A549 (cell line): ENCODE measurements around the gene STARD9. TPM values are rescaled to one million over a fixed set of nuclear protein-coding genes. Genes with fewer than 3 reads are reported as not detected.
"Not testable (repeated sequence)": the region's sequence is repeated elsewhere in the genome, so short reads cannot be mapped to it uniquely, and the experiment has no call there.

Experiments used
- ATAC-seq, 2 experiments: fragments of 200-7000 bp in 1 of 2; fragments of >200 bp in 1 of 2; cut with Nextera tagmentation in 1 of 2; cut with Tn5 transposase in 1 of 2; 3 replicates each; pipeline versions ENCODE4 v1.8.0 to v1.9.1; 2018 to 2020; ENCODE audit warnings: mild to moderate bottlenecking in 1 of 2, moderate library complexity in 1 of 2
- CTCF ChIA-PET: fragments of 300-600 bp; sonication (Branson Sonifier 250); formaldehyde crosslinking; extraction: SDS; loops from one replicate; lab custom pipeline; 2021; ENCODE audit warnings: antibody characterized with exemption, inconsistent platforms; lab: Yijun Ruan, JAX
- POLR2A ChIA-PET: fragments of 350-600 bp; formaldehyde crosslinking; extraction: SDS; loops from one replicate; lab custom pipeline; 2021; ENCODE audit warnings: antibody characterized with exemption, inconsistent platforms; lab: Yijun Ruan, JAX
- DNase-seq, 2 experiments: peaks; one replicate each; pipeline versions ENCODE4 v3.0.0 to v3.0.0-alpha.2; 2011 to 2016; ENCODE audit warnings: low read depth in 1 of 2, low spot score in 1 of 2
- FAIRE-seq: peaks from 2 replicates; lab custom pipeline; 2011; peaks lifted over from hg19 to GRCh38; lab: Jason Lieb, UNC
- H3K27ac ChIP-seq, 2 experiments: fragments of >200 bp; sonication (Bioruptor Twin); formaldehyde crosslinking; 3 replicates each; pipeline ENCODE4 v1.5.1; 2016 to 2017
- H3K4me1 ChIP-seq: fragments of >200 bp; sonication (Bioruptor Twin); formaldehyde crosslinking; 3 replicates; pipeline ENCODE4 v1.6.1; 2016
- H3K4me2 ChIP-seq: fragments of >200 bp; sonication (Bioruptor Twin); formaldehyde crosslinking; 3 replicates; pipeline ENCODE4 v1.6.1; 2016
- H3K4me3 ChIP-seq: fragments of >200 bp; sonication (Bioruptor Twin); formaldehyde crosslinking; 3 replicates; pipeline ENCODE4 v1.5.1; 2016
- H3K9me3 ChIP-seq: fragments of >200 bp; sonication (Bioruptor Twin); formaldehyde crosslinking; 3 replicates; pipeline ENCODE4 v1.6.1; 2016
- ATOH8 ChIP-seq: fragments of 250-450 bp; sonication (Bioruptor Pico); IDR thresholded peaks from 2 replicates; pipeline ENCODE4 v1.5.0; 2020; ENCODE audit warnings: low read depth, mild to moderate bottlenecking, moderate library complexity
- BHLHE40 ChIP-seq: IDR thresholded peaks from 2 replicates; pipeline ENCODE4 v1.6.1; 2012; ENCODE audit warnings: low read depth, low read length, inconsistent platforms
- CBX2 ChIP-seq: fragments of 200-600 bp; sonication (generic); IDR thresholded peaks from 2 replicates; pipeline ENCODE4 v1.6.1; 2016; ENCODE audit warnings: low read depth, mild to moderate bottlenecking, borderline replicate concordance
- CHD2 ChIP-seq: fragments of 150-350 bp; IDR thresholded peaks from 2 replicates; pipeline ENCODE4 v1.6.1; 2014; ENCODE audit warnings: low read length; ENCODE audit not compliant: partially characterized antibody
- E2F6 ChIP-seq: IDR thresholded peaks from 2 replicates; pipeline ENCODE4 v1.6.1; 2012; ENCODE audit warnings: low read depth, borderline replicate concordance
- EHMT2 ChIP-seq: fragments of 200-600 bp; sonication (generic); IDR thresholded peaks from 2 replicates; pipeline ENCODE4 v1.6.1; 2016; ENCODE audit warnings: antibody characterized with exemption, low read depth, mild to moderate bottlenecking, moderate library complexity
- ESRRA ChIP-seq: fragments of 150-350 bp; IDR thresholded peaks from 2 replicates; pipeline ENCODE4 v1.6.1; 2014; ENCODE audit warnings: mild to moderate bottlenecking, low read length, borderline replicate concordance
- FOSL2 ChIP-seq, 2 experiments: fragments of 450-650 bp in 1 of 2; fragments of >200 bp in 1 of 2; sonication (Bioruptor Twin) in 1 of 2; formaldehyde crosslinking; IDR thresholded peaks; 2 replicates each; pipeline versions ENCODE4 v1.5.0 to v1.6.1; 2016 to 2020; ENCODE audit warnings: mild to moderate bottlenecking in 1 of 2, moderate library complexity in 1 of 2
- GATA3 ChIP-seq: IDR thresholded peaks from 2 replicates; pipeline ENCODE4 v1.6.1; 2012; ENCODE audit warnings: borderline replicate concordance
- HES2 ChIP-seq: fragments of >200 bp; sonication (Bioruptor Twin); formaldehyde crosslinking; IDR thresholded peaks from 2 replicates; pipeline ENCODE4 v1.6.1; 2016
- HOXB5 ChIP-seq: fragments of 250-450 bp; sonication (Bioruptor Pico); IDR thresholded peaks from 2 replicates; pipeline ENCODE4 v1.5.0; 2020; ENCODE audit warnings: mild to moderate bottlenecking, moderate library complexity
- JUNB ChIP-seq: fragments of >200 bp; sonication (Bioruptor Twin); formaldehyde crosslinking; IDR thresholded peaks from 2 replicates; pipeline ENCODE4 v1.6.1; 2016
- MAFK ChIP-seq: fragments of 450-650 bp; IDR thresholded peaks from 2 replicates; pipeline ENCODE4 v1.6.1; 2014; ENCODE audit not compliant: partially characterized antibody
- MAX ChIP-seq: IDR thresholded peaks from 2 replicates; pipeline ENCODE4 v1.6.1; 2012
- NR3C1 ChIP-seq: fragments of >200 bp; sonication (Bioruptor Twin); formaldehyde crosslinking; IDR thresholded peaks from 3 replicates; pipeline ENCODE4 v1.6.1; 2017
- POLR2A ChIP-seq: IDR thresholded peaks from 2 replicates; pipeline ENCODE4 v1.6.1; 2012; ENCODE audit warnings: mild to moderate bottlenecking, low read length
- RARB ChIP-seq: fragments of 250-450 bp; sonication (Bioruptor Pico); IDR thresholded peaks from 2 replicates; pipeline ENCODE4 v1.8.0; 2021; ENCODE audit warnings: mild to moderate bottlenecking, moderate library complexity
- RFX5 ChIP-seq: fragments of 450-650 bp; IDR thresholded peaks from 2 replicates; pipeline ENCODE4 v1.7.1; 2014; ENCODE audit warnings: antibody characterized with exemption, mild to moderate bottlenecking, moderate library complexity
- RNF2 ChIP-seq: fragments of 200-600 bp; sonication (generic); IDR thresholded peaks from 2 replicates; pipeline ENCODE4 v1.6.1; 2016; ENCODE audit warnings: low read depth, mild to moderate bottlenecking, antibody characterized with exemption, moderate library complexity, borderline replicate concordance
- SMC3 ChIP-seq: fragments of >200 bp; sonication (Bioruptor Twin); formaldehyde crosslinking; IDR thresholded peaks from 3 replicates; pipeline ENCODE4 v1.6.1; 2018; ENCODE audit warnings: inconsistent platforms
- USF2 ChIP-seq: fragments of 450-650 bp; IDR thresholded peaks from 2 replicates; pipeline ENCODE4 v1.6.1; 2014; ENCODE audit warnings: antibody characterized with exemption
- ZNF302 ChIP-seq: fragments of 250-450 bp; sonication (Bioruptor Pico); IDR thresholded peaks from 2 replicates; pipeline ENCODE4 v1.9.0; 2021; ENCODE audit warnings: inconsistent platforms, mild to moderate bottlenecking, moderate library complexity
- WGBS: methylation state at CpG from one replicate; pipeline ENCODE4 v1.1.6; 2017; ENCODE audit errors: missing lambda C conversion rate; 5-methylcytosine and 5-hydroxymethylcytosine counted together
- polyA plus RNA-seq, 4 experiments: library from polyadenylated mRNA; depleted of rRNA in 3 of 4; stranded (reverse); fragments of >200 nt; fragmentation: RNase III in 1 of 4; extraction: RNeasy Plus Mini Kit Qiagen cat#74134 plus additional on column Dnase treatment in 1 of 4; gene quantifications; 2 replicates in 3 of 4; 3 replicates in 1 of 4; pipeline ENCODE4 v1.2.3, GENCODE V29; 2011 to 2017

The STARD9 gene
- polyA plus RNA-seq, 2 of the 4 experiments (the other 2 are of a cell fraction): 1.2 TPM

GRCh38 chr15:42594095-42594494, 18.7 kb downstream of the STARD9 start:
- Histone ChIP-seq H3K27ac (no peak overlapping the region), H3K9me3 (no peaks in the 10 kb centered on the region), H3K4me3 (no peak overlapping the region), H3K4me2 (no peak overlapping the region), H3K4me1 (peaks cover 5% of the 10 kb centered on the region; the same call in 2 of the 3 replicates)
- ChIA-PET POLR2A (no interaction called here), CTCF (no interaction called here)
- TF ChIP-seq RARB (CRISPR knock-in tag): no peak
- TF ChIP-seq CBX2: no peak
- no peak for TF ChIP-seq ZNF302
- TF ChIP-seq RFX5: no peak
- TF ChIP-seq POLR2A: no peak
- no peak for TF ChIP-seq NR3C1
- TF ChIP-seq ATOH8 (CRISPR knock-in tag): no peak
- TF ChIP-seq FOSL2 (IDR thresholded peaks at IDR 0.05): no peak
- no peak for TF ChIP-seq FOSL2 (CRISPR knock-in tag; IDR thresholded peaks at IDR 0.05)
- TF ChIP-seq ESRRA: no peak
- no peak for TF ChIP-seq RNF2
- no peak for TF ChIP-seq USF2
- TF ChIP-seq BHLHE40: no peak
- no peak for TF ChIP-seq MAX
- no peak for TF ChIP-seq JUNB
- FAIRE-seq (no peak), ATAC-seq (no peak), DNase-seq (no peak)
- WGBS: 94% methylated on average over 5 of the region's 5 CpGs

GRCh38 chr15:42595626-42596240, 20.3 kb downstream of the STARD9 start:
- no peak overlapping the region for H3K4me2 ChIP-seq
- H3K4me3 ChIP-seq: no peak overlapping the region
- FAIRE-seq (no peak), DNase-seq (no peak), ATAC-seq (no peak)
- 76% methylated on average over 4 of the region's 4 CpGs for WGBS
- POLR2A ChIA-PET: no interaction called here
- H3K4me1 ChIP-seq: peaks cover 5% of the 10 kb centered on the region; the same call in 2 of the 3 replicates
- H3K9me3 ChIP-seq: no peaks in the 10 kb centered on the region
- H3K27ac ChIP-seq: no peak overlapping the region
- TF ChIP-seq HOXB5 (CRISPR knock-in tag): no peak
- no peak for TF ChIP-seq HES2
- no peak for TF ChIP-seq CHD2
- no peak for TF ChIP-seq MAFK
- TF ChIP-seq NR3C1: no peak
- no peak for TF ChIP-seq EHMT2
- no peak for TF ChIP-seq GATA3
- no peak for TF ChIP-seq SMC3
- TF ChIP-seq E2F6: no peak
- TF ChIP-seq, all 56 proteins: peak for 0
- CTCF ChIA-PET: no interaction called here

- H3K4me1 ChIP-seq, FAIRE-seq, ATAC-seq, CTCF ChIA-PET, H3K9me3 ChIP-seq, H3K4me2 ChIP-seq, DNase-seq, POLR2A ChIA-PET, H3K4me3 ChIP-seq, H3K27ac ChIP-seq: not testable (repeated sequence)
- WGBS: 94% methylated on average over 9 of the region's 30 CpGs
Observed at GRCh38 chr15:42601316-42601715, 25.9 kb downstream of the STARD9 start.
